ENCODE data around the gene PRPS2.

DNA sequence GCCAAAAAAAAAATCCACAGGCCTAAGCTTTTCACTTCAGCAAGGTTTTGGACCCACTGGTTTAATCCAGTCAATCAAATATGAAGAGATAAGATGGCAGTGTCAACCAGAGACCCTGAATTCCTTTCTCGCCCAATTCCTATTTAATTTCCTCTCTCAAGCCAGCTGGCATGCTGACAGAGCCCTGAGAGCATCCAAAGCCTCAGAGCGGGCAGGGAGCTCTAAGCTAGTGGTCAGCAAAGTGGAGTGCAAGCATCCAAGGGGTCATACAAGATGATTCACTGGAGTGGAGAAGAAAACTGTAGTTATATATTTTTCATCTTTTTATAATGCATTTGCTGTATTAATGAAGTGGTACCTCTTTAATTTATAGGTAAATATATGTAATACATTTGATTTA lies 37.8 kb upstream of the PRPS2 start:
- TF ChIP-seq CTCF (IDR thresholded peaks at IDR 0.05; ENCODE audit: borderline replicate concordance, extremely low read depth, low read length, poor library complexity, severe bottlenecking) (no peak), EZH2 (IDR thresholded peaks at IDR 0.05; ENCODE audit: borderline replicate concordance, low read depth, low read length, severe bottlenecking) (no peak)

Data from DND-41 (cell line).